ENCODE measurements around the gene AVEN. TPM values are rescaled to one million over a fixed set of nuclear protein-coding genes. Genes with fewer than 3 reads are reported as not detected.

Gene AVEN, protein sequence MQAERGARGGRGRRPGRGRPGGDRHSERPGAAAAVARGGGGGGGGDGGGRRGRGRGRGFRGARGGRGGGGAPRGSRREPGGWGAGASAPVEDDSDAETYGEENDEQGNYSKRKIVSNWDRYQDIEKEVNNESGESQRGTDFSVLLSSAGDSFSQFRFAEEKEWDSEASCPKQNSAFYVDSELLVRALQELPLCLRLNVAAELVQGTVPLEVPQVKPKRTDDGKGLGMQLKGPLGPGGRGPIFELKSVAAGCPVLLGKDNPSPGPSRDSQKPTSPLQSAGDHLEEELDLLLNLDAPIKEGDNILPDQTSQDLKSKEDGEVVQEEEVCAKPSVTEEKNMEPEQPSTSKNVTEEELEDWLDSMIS
- 69.2 and 77.7 TPM in 2 replicates for total RNA-seq
- 39.8 TPM for polyA plus RNA-seq (2012)

DNA sequence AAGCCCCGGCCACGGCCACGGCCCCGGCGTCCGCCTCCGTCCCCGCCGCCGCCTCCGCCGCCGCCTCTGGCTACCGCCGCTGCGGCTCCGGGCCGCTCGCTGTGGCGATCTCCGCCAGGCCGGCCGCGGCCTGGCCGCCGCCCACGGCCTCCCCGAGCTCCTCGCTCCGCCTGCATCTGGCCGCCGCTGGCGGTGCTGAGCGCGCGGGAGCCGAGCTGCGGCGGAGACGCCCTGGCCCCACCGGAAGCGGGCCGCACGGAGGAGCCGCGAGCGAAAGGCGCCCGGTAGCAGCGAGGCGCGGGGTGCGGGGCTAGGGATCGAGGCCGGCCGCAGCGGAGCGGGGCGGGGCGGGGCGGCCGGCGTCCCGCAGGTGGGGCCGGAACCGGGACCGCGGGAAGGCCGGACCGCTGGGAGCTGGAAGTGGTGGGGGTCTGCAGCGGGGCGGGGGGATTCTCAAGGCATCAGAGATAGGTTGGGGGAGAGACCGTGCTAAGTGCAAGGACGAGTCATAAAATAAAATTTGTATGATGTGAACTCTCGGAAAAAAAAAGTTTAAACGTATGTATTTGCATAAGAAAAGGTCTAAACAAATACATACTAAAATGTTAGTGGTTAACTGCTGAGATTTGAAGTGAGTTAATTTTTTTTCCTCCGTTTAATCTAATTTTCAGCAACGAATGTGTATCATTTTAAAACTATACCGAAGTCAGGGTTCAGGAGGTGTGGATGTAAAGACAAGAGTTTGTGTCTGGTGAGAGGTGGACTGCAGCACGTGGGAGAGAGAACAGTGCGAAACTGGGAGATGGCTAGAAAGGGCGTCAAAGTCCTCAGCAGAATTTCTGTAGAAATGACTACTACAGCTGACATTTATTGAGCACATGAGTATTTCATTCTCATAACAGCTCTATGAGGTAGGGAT is at the start of gene AVEN:
Gene AVEN (minus strand): TSS at position 334 of the 919 bp plus-strand sequence. CDS start 158 bp downstream, at position 176.
- peak; percentile 57 for DNase-seq (ENCODE audit: low read depth)

DNA sequence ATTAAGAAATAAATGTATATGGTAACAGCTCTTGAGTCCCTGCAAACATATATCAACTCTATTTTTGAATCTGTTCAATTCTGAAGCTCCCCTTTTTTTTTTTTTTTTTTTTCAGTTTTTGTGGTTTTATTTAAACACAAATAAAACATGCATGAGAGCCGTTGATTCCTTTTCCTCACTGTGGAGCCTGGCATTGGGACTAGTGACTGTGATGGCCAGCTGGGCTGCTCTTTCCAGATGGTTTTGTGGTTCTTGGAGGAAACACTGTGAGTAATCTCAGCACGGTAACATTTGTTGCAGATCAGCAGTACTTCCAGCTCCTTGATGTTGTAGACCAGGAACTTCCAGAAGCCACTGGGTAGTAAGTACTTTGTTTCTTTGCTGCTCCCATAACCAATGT is 46.7 kb upstream of the AVEN start:
- DNase-seq (ENCODE audit: low read depth) = peak; percentile 91

DNA sequence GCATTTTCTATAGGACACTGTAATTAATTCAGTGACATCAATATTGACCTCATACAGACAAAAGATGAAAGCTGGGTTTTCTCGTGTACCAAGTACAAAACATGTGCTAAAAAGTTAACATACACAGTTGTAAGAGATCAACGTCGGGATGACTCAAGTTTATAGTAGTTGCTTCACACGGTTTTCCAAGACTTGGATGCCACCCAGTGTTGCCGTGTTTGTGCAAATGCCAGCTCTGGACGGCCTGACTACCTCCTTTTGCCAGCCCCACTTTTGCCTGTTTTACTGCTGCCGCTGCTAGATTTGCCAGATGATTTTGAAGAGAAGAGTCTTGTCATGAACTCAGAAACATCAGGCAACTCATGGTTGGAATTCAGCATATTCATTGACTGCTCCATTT is 45.1 kb upstream of the AVEN start:
- peak; percentile 62 for DNase-seq (ENCODE audit: low read depth)

DNA sequence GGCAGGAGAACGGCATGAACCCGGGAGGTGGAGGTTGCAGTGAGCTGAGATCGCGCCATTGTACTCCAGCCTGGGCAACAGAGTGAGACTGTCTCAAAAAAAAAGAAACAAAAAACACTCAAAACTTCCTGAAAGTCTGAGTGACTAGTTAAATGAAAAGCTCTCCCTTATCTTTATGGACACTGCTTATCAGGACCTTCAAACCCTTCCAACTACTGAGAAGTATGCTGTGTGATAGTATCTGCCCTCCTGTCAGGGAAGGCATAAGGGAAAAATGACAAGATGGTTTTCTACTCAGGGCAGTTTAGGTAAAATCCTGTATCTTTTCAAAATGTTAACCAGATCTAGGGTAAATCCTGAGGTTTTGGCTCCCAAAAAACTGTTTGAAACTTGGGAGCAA is 40.9 kb upstream of the AVEN start:
- no peak for DNase-seq (ENCODE audit: low read depth)

DNA sequence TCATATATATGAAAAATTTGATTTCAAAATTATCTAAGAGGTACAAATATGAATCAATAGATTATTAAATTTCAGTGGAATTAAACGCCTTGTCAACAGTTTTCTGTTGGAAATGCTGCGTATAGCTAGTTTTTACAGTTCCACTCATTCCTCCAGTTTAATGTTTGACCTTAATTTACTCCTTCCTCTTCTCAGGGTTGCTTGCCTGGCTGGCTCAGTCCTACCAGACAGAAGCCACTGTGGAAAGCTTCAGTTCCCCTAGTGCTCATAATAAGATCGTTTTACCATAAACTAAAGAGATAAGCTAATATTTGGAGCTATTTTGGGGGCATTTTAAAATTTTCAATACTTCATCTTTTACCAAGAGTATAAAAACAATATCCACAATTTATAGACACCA is 39.9 kb upstream of the AVEN start:
- no peak for DNase-seq (ENCODE audit: low read depth)

DNA sequence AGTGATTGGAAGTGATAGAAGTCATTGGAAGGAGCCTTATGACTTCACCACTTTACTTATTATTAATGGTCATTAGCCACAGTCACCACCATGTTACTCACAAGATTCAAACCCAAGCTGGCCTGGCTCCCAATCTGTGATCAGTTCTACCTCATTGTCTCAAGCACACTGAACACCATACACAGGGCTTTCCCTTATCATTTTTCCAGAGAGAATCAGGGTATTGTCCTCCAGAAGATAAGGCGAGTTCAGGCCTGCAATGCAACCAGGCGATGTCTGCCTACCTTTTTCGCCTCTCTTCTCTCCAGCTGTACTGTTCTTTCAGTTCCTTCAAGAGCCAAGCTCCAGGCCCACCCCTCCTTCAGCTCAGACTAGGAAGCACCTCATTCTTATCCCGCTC is 37.8 kb upstream of the AVEN start:
- DNase-seq (ENCODE audit: low read depth) = no peak

DNA sequence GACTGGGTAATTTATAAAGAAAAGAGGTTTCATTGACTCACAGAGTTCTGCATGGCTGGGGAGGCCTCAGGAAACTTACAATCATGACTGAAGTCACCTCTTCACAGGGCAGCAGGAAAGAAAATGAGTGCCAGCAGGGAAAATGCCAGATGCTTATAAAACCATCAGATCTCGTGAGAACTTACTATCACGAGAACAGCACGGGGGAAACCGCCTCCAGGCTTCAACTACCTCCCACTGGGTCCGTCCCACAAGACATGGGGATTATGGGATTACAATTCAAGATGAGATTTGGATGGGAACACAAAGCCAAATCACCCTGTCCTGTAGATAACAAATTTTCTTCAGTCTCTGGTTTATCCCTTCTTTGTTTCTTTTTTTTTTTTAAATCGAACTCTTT is 31.0 kb upstream of the AVEN start:
- DNase-seq (ENCODE audit: low read depth) = no peak

DNA sequence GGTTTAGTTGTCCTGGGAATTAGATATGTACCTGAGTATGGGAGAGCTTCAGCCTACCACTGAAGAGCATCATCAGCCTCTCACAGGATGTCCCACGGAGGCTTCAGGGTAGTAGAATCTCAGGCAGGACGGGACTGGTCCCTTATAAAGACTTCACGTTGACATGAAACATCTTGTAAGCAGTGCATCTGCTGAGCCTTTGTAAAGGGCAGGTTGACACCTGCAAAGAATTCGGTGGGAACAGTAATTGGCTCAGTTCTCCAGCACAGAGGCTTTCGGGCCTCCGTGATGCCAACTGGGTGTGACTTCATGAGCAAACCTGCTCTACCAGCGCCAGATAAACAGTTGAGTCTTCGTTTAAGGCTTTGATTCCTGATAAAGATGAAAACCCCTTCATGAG is 26.9 kb upstream of the AVEN start:
- no peak for DNase-seq (ENCODE audit: low read depth)

DNA sequence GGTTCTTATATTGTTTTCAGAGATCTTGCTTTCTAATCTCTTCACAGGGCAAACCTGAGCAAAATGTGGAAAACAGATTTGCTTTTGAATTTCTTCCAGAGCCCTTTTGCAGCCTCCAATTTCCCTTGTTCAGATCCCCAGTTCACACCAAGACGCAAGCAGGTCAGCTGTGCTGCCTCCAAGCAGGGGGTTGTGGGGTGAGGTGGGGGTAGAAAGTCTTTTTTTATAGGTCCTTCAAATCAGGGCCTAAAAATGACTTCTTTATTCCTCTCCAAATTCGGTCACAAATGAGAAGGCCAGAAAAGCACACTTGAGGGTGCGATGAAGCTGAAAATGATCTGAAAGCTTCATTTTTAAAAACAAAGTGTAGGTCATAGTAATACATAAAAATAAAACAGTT is 26.3 kb upstream of the AVEN start:
- DNase-seq (ENCODE audit: low read depth) = no peak

DNA sequence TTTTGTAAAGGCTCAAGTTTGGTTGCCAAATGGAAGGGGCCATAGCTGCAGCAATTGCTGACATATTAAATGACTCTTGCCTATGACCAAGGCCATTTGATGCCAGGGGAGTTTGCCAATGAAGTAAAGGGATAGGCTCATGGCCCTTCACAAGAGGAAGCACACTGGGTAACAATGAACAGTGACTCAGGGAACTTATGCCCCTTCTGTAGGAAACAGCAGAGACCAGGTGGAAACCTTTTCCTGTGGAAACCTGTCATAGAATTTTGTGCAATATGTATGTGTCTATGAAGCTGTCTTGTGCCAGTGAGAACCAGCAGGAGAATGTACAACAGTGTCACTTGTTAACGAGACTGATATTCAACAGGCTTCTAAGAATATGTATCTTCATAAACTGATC is 25.4 kb upstream of the AVEN start:
- DNase-seq (ENCODE audit: low read depth) = no peak

DNA sequence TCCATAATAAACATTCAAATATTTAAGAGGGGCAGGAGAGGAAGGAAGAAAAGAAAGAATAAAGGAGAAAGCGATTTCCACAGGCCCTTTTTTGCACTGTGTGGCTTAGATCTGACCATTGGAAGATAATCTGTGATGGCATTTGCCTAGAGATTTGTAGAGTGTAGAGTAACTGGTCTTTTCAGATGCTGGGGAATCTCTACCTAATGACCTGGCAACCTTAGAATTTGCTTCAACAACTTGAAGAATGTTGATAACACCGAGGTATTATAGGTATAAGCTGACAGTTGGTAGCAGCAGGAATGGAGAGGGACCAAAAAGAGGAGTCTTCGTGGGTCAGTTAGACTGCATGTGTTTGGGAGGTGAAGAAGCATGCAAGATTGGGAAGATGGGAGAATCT is 20.9 kb upstream of the AVEN start:
- no peak for DNase-seq (ENCODE audit: low read depth)

DNA sequence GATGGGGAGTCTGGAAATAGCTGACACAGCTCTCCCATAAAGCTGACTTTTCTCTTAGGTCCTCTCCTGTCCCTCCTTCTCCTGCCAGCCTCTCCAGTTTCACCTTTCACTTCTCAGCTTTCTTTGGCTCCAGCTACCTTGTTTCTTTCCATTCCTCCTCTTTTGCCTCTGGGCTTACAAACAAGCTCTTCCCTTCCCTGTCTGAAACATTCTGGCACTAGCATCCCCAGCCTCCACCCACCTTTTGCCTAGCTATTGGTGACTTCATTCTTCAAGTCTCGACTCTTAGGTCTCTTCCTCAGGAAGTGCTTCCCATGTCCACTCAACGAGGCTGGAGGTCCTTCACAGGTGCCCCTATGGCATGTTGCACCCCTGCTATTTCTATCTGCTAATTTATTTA is 20.5 kb upstream of the AVEN start:
- DNase-seq (ENCODE audit: low read depth) = no peak

DNA sequence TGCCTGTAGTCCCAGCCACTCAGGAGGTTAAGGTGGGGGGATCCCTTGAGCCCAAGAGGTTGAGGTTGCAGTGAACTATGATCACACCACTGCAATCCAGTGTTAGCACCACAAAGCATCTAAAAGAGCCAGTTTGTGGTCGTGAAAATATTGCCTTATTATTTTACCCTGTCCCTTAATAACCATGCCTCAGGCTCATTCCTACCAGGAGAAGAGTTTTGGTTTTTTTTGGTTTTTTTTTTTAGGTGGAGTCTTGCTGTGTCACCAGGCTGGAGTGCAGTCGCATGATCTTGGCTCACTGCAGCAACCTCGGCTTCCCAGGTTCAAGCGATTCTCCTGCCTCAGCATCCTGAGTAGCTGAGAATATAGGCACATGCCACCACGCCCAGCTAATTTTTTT is 17.9 kb upstream of the AVEN start:
- DNase-seq (ENCODE audit: low read depth) = no peak

DNA sequence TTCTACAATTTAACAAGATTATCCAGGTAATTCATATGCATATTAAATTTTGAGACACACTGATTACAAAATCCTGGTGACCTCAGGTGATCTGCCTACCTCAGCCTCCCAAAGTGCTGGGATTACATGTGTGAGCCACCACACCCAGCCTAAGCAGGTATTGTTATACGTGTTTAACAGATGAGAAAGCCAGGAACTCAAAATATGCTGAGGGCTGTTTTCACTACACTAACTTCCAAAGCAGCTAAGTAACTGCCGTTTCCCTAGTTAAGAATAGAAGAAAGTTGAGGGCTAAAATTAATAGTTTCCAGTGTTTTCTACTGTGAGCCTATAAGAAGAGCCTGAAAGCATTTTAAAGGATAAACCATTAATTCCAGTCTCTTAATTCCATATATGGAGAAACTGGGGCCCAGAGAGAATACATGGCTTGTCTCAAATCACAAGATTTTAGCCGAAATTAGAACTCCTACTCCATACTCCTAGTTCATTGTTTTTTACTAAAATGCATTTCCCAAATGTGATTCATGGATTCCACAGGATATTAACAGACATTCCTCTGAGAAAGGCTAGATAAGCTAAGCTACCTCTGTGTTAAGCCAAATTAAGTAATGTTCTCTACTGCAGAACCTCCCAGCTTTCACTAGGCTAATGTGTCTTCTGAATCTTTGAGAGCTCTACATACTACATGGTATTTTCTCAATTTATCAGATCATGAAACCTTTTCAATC is 17.0 kb upstream of the AVEN start:
- peak; percentile 57 for DNase-seq (ENCODE audit: low read depth)

DNA sequence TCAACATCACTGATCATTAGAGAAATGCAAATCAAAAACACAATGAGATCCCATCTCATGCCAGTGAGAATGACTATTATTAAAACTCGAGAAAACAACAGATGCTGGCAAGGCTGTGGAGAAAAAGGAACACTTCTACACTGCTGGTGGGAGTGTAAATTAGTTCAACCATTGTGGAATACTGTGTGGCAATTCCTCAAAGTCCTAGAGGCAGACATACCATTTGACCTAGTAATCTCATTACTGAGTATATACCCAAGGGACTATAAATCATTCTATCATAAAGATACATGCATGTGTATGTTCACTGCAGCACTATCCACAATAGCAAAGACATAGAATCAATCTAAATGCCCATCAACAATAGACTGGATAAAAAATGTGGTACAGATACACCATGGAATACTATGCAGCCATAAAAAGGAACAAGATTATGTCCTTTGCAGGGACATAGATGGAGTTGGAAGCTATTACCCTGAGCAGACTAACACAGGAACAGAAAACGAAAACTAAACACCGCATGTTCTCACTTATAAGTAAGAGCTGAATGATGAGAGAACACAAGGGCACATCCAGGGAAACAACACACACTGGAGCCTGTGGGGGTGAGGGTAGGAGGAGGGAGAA is 15.2 kb upstream of the AVEN start:
- no peak for DNase-seq (ENCODE audit: low read depth)

DNA sequence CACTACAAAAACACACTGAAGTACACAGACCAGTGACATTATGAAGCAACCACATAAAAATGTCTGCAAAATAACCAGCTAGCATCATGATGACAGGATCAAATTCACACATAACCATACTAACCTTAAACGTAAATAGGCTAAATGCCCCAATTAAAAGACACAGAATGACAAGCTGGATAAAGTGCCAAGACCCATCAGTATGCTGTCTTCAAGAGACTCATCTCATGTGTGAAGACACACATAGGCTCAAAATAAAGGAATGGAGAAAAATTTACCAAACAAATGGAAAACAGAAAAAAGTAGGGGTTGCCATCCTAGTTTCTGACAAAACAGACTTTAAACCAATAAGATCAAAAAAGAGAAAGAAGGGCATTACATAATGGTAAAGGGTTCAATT is 11.4 kb upstream of the AVEN start:
- DNase-seq (ENCODE audit: low read depth) = peak; percentile 28

DNA sequence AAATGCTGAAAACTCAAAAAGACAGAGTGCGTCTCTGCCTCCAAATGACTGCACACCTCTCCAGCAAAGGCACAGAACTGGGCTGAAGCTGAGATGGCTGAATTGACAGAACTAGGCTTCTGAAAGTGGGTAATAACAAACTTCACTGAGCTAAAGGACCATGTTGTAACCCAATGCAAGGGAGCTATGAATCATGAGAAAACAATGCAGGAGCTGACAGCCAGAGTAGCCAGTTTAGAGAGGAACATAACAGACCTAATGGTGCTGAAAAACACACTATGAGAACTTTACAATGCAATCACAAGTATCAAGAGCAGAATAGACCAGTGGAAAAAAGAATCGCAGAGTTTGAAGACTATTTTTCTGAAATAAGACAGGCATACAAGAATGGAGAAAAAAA is 10.1 kb upstream of the AVEN start:
- DNase-seq (ENCODE audit: low read depth) = peak; percentile 70

DNA sequence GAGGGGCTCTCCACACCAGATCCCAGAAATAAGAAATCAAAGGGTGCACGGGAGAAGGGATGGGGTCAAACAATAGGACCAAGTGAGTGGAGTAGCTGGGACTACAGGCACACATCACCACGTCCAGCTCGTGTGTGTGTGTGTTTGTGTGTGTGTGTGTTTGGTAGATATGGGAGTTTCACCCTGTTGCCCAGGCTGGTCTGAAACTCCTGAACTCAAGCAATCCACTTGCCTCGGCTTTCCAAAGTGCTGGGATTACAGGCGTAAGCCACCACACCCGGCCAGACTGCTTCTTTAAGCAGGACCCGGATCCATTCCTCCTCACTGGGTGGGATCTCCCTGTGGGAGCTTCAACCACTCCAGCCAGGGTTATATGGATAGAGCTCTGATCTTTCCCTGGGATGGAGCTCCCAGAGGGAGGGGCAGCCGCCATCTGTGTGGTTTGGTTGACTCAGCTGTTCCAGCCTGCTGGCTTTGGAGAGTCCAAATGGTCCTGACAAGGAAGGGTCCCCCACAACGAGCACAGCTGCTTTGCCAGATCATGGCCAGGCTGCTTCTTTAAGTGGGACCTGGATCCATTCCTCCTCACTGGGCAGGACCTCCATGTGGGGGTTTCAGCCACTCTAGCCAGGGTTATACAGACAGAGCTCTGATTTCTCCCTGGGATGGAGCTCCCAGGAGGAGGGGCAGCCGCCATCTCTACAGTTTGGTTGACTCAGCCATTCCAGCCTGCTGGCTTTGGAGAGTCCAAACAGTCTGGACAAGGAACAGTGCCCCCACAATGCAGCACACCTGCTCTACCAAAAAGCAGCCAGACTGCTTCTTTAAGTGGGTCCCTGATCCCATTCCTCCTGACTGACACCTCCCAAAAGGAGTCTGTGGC is 9.1 kb upstream of the AVEN start:
- DNase-seq (ENCODE audit: low read depth) = peak; percentile 98

DNA sequence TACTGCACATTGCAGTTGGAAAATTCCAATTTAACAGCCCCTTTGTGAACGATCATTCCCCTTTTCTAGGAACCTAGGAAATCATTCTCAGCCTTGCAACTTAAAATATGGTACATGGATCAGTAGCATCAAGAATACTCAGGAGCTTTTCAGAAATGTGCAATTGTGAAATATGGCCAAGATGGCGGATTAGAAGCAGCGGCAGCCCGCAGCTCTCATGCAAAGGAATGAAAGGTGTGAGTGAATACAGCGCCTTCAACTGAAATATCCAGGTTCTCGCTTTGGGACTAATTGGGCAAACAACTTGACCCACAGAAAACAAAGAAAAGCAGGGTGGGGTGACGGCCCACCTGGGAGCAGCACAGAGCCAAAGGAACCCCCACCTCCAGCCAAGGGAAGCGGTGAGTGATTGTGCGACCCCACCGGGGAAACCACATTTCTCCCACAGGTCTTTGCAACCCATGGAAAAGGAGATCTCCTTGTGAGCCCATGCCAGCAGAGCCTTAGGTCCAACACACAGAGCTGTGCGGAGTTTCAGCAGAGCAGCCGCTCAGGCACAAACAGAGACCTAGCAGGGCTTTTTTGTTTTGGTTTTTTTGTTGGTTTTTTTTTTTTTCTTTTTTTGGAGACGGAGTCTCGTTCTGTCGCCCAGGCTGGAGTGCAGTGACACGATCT is 7.6 kb upstream of the AVEN start:
- DNase-seq (ENCODE audit: low read depth) = no peak

DNA sequence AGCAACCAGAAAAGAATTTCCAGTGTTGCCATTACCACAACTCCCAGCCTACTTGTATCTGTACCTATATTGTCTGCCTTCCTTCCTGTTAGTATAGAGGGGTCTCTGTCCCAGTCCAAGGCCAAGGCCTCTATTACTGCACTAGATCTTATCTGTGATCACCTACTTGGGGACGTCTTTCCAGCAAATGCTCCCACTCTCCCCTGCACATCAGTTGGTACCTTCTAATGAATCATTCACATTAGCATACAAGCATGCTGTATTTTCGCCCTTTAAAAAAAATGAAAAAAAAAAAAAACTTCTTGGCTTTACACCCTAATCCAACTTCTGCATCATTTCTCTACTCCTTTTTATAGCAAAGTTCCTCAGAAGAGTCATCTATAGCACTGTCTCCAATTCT is 4.8 kb upstream of the AVEN start:
- DNase-seq (ENCODE audit: low read depth) = no peak

All from myocyte (in vitro differentiated cells).